CD1c-positive myeloid dendritic cell (primary cell): Measurements from ENCODE around the gene SLC4A4.

Source experiments
- DNase-seq: peaks from one replicate; pipeline ENCODE4 v3.0.0-alpha.2; 2016; ENCODE audit errors: extremely low spot score

Gene SLC4A4

DNA sequence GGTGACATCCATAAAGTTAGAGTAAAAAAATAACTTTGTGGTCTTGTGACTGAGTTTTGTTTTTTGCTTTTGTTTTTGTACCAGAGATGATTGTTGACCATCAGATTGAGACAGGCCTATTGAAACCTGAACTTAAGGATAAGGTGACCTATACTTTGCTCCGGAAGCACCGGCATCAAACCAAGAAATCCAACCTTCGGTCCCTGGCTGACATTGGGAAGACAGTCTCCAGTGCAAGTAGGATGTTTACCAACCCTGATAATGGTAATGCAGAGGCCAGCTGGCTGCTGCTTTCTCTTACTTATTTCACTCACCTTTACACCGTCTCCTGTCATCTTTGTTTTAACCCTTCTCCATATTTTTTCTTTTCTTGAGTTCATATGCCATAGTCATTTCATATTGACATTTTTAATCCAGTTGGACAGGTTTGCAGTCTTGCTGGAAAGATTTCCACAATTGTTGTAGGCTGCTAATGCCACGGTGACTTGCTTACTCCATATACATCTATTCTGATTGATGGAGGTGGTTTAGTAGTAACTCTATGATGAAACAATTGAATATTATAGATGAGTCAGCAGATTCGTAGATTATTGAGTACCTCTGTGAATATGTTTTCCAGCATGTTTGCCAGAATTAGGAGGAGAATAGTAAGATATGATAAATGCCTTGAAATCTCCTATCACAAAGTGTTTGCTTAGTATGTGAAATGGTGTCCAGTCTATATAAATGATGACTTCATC lies 18.3 kb downstream of the SLC4A4 start:
- DNase-seq = no peak

DNA sequence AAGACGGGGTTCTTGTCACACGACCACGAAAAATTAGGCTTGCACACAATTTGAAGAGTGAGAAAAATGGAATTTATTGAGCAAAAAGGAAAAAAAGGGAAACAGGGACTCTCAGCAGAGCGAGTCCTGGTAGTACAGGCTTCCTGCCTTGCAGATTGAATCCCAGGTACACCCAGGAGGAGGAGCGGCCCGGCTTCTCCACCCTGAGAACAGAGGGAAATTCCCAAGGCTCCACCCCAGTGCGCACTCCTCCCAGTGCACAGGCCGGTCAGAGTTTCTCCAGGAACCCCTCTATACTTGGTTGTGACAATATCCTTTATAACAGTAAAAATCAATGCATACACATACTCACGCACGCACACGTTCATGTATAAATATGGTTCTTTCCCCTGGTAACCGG lies 22.0 kb downstream of the SLC4A4 start:
- DNase-seq = no peak

DNA sequence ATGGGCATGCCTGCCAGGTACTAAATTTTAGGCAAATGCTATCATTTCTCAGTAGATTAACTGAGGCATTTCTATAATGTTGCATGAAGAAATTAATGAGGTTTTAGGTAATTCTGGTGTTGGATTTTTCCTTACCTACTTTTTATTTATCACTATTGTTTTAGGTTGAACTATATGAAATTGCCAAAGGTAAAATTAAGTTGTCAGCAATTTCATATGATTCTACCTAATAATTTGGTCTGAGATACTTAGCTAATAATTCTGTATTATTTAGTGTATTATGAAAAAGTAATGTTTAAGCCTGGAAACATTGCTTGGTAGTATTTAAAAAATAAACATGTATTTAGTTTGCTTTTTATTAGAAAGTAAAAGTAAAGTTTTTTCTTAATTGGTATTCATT lies 22.7 kb downstream of the SLC4A4 start:
- DNase-seq = no peak

DNA sequence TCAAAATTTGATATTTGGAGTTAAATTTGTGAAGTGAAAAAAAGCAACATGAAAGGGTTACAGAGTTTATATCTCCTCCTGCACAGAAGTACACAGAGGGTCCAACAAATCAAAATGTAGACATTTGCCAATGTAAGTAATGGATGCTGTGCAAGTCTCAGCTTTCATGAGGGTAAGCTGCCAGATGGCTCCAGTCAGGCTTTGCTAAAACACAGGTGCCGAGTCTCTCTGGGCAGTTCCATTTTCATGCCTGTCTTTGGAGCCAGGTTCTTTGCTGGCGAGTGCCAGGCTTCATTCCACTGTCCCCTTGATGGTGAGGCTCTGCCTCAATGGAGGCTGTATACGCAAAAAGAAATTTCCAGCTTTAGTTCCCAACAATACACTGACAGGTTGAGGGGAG lies 27.9 kb downstream of the SLC4A4 start:
- no peak for DNase-seq

DNA sequence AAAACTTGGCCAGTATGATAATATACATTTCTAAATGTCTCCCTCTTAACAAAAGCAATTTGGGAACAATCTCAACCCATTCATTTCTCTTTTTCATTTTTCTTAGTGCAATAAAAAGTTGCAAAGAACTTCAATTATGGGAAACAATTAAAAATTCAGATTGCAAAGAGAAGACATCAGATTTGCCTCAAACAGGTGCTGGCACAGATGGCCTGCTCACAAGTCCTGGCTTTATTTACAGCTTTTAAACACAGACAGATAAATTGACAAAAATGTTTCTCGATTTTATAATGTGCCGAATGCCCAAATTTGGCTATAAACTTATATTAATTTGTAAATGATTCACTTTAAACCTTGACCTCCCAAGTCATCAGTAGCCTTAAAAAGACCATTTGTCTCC lies 28.7 kb downstream of the SLC4A4 start:
- no peak for DNase-seq

DNA sequence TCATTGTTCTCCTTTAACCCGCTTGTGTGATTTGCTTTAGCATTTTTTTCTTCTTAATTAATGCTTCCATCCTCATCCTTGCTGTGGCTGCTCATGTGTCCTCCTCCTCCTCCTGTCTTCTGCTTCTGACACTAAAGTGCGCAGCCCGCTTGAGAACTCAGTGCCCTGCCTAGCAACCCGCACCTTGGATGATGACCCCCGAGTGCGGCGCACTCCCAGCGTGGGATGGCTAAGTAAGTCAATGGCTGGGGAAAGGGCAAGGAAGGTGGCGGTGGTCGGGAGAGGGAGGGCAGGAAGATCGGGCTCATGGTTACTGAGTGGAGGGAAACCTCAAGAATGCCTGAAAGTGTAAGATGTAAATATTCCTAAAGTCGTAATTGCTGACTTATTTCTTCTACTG lies 30.1 kb downstream of the SLC4A4 start:
- no peak for DNase-seq

DNA sequence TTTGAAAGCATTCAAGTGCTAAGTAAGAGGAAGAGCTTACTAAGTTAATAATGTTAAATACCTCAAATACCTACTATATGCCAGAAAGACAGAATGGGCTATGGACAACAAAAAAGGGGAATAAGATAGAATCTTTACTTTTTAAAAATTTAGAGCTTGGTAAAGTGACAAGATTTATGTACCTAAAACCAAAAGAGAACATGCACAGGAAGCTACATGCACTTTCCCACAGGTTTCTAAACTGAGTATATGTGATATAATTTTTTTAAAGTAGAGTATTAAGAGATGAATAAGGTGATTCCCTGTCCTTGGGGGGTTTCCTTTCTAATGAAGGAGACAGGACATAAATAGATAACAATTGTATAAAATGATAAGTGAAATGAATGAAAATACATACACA lies 30.7 kb downstream of the SLC4A4 start:
- DNase-seq = no peak

DNA sequence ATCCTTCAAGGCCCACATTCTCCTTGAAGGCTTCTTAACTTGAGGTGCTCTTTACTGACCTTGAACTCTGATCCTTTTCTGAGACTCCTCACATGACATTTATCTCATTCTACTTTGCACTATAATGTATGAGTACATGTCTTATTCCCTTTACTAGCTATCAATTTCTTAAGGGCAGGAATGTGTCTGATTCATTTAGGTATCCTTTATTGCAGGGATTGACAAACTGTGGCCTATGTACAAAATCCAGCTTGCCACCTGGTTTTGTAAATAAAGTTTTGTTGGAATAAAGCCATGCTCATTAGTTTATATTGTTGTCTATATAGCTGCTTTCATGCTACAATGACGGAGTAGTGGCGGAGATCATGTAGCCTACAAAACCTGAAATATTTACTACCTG lies 36.7 kb downstream of the SLC4A4 start:
- no peak for DNase-seq

DNA sequence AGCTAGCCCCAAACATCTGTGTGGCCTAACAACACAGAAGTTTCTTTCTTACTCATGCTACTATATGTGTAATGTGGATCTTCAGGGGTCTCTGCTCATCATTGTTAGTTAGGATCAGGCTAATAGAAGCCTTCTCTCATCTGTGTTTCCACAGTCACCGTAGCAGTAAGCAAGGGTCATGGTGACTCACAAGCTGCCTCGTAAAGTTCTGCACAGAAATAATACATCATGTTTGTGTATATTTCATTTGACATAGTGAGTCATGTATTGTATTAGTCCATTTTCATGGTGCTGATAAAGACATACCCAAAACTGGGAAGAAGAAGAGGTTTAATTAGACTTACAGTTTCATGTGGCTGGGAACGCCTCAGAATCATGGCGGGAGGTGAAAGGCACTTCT lies 38.7 kb downstream of the SLC4A4 start:
- no peak for DNase-seq

DNA sequence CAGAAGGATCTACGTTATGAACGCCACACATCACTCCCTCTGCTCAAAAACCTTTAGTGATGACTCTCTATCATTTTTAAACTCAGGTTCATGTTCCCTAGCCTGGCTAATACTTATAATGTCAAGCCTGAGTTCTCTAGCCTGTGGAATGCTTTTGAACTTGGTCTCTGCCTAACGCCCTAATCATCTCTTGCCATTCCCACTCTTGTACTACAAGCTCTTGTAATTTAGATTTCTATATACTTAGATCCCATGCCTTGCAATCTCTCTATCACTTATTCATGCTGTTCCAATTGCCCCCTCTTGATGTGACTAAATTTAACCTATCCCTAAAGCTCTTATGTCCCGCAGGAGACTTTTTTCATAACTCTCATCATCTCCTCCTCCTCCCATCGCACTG lies 40.3 kb downstream of the SLC4A4 start:
- no peak for DNase-seq

DNA sequence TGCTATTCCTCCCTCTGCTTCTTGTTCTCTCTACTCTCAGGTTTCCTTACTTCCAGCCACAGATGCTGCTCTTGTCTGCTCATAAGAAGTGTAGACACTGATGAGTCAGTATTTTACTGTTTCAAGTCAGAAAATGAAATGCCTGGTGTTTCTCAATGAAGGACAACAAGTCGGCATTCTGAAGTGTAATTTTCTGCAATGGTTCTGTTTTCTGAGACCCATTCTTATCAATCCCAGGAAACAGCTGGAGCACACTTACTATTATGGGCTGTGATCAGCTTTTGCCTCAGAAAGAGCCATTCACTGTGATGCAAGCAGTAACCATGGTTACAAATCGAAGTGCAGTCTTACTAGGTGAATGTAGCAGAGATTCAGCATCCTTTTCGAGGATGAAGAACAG lies 42.0 kb downstream of the SLC4A4 start:
- no peak for DNase-seq

DNA sequence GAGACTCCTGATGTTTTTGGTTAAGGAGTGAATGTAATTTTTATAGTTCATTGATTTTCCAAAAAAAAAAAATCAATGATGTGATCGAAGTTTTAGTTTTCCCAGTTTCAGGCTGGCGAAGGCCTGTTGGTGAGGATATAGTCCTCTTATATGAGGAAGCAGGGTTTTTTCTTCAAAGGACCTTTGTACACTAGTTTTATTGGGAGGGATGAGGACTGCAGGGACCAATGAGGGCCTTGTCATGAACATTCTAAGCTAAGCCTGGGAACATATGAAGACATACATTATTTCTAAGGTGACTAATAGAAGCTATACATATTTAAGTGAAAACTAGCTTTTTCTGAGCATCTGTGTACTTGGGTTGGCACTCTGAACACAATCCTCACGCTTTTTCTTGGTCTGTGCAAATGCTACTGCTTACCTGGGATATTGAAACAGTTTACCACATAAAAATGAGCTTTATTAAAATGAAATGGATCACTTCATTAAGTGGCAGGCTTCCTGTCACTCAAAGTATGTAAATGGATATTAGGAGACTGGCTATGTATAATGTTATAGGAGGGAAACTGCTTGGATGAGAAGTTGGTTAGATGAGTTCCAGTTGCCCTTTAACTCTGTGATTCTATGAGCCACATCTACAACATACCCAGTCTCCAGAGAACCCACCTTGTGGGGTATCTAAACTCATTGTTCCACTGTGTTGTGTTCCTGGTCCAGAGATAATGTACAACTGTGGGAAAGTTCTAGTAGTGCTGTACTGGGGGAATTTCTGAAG lies 43.5 kb downstream of the SLC4A4 start:
- DNase-seq = no peak

DNA sequence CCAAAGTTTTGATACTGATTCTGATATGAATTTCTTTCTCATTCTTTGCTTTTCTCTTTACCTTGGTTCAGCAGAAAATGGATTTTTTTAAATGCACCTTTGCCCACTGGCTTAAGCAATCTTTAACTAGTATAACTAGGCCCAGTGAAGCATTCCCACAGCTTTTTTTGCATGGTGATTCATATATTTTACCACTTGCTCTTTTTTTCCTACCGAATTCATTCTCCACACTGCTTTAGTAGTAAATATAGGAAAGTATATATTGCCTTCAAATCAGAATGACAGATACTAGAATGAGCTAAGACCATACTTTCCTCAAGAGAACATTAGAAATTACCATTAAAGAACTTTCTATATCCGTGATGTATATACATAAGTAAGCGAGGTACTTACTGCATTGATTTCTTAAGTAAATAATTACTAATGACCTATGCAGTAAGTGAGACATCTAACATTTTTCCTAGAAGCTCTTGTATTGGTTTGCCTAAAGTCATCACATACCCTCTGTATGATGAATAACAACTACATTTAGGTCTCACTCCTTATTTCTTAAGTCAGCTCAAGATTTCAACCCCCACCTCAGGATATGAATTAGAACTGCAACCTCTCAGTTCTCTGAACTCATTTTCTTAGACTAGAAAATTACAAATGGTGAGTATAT lies 44.2 kb downstream of the SLC4A4 start:
- DNase-seq = no peak

DNA sequence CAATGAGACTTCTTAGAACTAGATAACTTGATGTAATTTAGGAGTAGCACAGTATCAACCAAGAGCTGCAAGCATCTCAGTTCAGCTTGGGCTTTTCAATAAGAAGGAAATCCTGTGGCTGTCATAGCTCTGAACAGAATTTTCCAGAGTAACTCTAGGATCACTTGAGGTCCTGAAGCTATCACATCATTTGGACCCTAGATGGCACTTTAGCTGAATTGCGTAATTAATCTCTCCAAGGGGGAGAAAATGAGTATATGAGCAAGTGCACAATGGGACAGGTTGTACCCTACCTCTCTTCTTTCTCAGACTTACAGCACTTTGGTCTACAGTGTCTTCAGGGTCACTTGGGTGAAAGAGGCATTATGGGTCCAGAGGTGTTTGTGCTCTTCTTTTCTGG lies 45.2 kb downstream of the SLC4A4 start:
- DNase-seq = no peak

DNA sequence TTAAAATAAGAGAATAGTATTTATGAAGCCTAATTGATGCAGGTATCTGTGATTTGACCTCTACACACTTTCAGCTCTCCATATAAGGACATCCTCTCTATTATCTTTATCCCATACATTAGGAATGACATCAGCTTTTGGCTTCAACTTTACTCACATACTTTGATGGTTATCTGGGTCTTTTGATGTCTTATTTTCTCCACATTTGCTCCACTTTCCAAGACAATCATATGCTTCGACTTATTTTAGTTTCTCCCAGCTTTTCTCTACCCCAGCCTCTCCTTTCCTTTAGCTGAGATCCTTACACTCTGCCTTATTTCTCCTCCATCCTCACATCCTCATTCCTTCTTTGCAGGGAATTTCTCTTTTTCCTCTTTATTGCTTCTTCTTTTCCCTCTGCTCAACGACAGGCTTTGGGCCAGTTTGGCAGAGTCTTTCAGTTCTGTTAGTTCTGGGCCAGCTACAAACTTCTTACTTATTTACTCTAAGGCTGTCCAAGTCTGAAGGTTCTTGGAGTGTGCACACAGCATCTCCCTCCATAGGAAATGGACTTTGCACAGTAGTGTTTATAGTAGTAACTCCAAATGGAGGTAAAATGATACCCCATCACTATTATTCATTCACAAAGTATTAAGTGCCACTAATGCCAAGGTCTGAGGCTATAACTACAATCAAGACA lies 50.5 kb downstream of the SLC4A4 start:
- no peak for DNase-seq

DNA sequence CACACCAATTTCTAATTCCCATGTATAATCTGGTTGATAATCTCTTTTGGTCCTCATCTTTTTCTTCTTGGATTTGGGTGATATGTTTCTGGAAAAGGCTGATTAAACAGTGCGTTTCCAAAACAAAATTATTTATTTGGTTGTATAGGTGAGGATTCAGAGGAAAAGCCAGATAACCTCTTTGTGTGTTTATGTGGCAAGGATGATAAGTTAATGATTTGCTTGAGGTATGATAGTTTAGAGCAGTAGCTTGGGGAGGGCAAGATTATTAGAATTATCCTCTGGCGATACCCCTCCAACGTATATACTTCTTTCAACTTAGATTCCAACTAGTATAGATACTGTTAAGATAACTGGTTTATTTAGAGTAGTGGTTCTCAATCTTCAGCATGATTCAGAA lies 53.3 kb downstream of the SLC4A4 start:
- DNase-seq = no peak

DNA sequence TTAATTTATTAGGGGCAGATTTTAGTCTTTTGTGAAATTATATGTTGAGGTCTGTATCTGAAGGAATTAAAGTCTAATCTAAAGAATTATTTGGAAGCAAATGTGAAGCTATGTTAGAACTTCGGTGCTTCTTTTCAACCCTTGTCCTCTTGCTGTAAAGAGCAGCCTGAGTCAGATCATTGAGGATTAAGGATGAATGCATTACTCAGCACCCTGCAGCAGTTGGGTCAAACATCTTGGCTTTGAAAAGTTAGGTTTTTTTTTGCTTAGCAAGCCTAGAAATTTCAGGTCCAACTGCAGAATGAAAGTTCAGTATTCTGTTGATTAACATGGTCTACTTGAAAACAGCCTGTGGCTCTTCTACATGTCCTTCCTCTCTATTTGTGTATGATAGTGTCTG lies 57.6 kb downstream of the SLC4A4 start:
- no peak for DNase-seq

DNA sequence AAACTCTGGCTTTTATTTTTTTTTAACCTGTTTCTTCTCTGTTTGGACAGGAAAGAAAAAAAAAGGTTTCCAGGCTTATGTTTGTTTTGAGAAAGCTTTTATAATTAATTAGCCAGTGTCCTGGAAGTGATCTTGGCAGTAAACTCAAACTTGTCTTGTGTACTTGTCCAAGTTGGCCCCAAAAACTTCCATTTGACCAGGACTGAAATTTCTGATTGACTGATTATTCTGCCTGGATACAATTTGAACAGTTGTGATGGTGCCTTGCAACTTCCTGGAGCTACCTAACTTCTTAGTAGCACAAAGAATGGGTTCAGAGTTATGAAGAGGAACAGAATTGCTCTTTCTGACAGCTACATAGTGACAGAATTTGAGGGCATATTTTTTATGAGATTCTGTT lies 62.0 kb downstream of the SLC4A4 start:
- no peak for DNase-seq

DNA sequence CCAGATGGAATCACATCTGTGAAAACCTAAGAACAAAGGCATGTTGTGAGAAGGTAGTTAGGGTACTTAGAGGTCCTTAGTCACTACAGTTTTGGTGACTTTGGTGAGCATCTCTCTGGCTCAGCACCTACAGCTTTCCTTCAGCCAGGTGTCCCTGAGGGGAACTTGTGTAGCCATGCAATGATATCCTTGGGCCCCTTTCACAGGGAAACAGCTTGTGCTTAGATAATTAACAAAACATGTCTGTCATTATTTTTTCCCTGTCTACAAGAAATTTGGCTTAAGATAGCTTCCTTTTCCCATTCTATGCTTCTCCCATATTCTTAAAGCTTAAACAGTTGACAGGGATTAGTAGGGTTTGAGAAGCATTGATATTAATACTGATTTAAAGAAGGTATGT lies 63.8 kb downstream of the SLC4A4 start:
- DNase-seq = no peak

DNA sequence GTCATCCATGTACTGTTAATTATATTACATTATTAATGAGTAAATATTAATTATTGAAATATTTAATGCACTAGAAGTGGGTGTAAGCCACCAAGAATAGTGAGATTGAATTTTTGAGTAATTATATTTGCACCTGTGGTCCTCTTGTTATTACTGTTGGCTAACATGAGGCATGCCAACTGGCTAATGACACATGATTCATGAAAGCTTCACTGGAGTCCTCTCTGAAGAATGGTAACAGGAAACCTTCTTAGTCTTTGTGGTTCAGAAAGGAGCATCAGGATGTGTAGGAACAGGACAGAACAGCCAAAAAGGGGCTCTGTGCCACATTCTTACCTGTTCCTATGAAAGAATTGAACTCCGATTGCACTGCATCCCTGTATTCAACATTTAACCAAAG lies 65.2 kb downstream of the SLC4A4 start:
- DNase-seq = no peak

DNA sequence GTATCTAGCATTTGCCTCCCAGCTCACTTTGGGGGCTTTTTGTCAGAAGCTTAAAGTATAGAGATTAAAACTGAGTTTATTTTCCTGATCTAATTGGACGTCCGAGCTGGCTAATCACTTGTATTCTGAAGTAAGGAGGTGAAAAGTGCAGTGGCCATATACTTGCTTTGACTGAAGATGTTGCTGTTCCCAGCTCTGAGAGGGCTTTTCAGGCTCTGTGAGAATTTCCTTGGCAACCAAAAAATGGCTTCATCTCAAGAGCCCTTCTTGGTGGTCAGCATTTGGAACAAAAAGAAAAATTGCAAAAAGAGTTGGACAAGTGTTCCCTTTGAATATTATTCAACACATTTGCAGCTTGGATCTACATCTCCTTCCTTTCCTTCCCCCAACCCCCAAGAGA lies 67.0 kb downstream of the SLC4A4 start:
- no peak for DNase-seq

DNA sequence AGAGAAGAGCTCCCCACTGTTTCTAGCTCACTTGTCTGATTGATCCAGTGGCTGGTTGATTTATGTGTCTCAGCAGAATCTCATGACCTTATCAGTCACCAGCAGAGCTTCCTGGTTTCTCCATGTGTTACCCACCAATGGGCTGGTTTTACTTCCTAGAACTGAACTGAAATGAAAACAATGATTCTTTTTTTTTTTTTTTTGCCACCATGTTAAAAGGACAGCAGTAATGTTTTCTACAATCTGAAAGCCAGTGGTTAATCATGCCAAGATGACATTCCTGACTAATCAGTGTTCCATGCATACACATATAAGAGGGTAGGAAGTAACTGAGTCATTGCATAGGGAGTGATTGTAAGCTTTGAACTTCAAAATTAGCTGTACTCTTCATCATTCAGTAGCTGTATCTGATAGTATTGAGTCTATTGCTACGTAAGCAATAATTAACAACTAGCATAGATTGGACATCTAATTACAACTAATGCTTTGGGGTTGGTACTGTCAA lies 67.7 kb downstream of the SLC4A4 start:
- DNase-seq = no peak
